DMS79 (cell line): ENCODE results near the gene ZNF577.
"Not testable (repeated sequence)": the region's sequence is repeated elsewhere in the genome, so short reads cannot be mapped to it uniquely, and the experiment has no call there.

Experiments used
- DNase-seq: peaks from one replicate; lab custom pipeline; 2025; lab: John Stamatoyannopoulos, UW

The ZNF577 gene

GRCh38 chr19:51887522-51888498 lies at the start of gene ZNF577:
Gene ZNF577 (minus strand): TSS chr19:51887951. CDS start chr19:51880382, 7,569 bp downstream.
- DNase-seq: no peak

- no peak for DNase-seq
Observed at GRCh38 chr19:51931921-51932320, 44.2 kb upstream of the ZNF577 start.

GRCh38 chr19:51927859-51928258 lies 40.1 kb upstream of the ZNF577 start:
- DNase-seq: no peak

GRCh38 chr19:51926784-51927741 lies 39.3 kb upstream of the ZNF577 start, which contains the start of gene ZNF613:
Gene ZNF613 (plus strand): TSS chr19:51927472. CDS start chr19:51936221, 8,749 bp downstream.
- DNase-seq: peak; percentile 71

- no peak for DNase-seq
Observed at GRCh38 chr19:51926426-51926783, 38.7 kb upstream of the ZNF577 start.

GRCh38 chr19:51921949-51922348 lies 34.2 kb upstream of the ZNF577 start:
- DNase-seq: no peak

GRCh38 chr19:51919606-51920005 lies 31.9 kb upstream of the ZNF577 start:
- no peak for DNase-seq

GRCh38 chr19:51916167-51916566 lies 28.4 kb upstream of the ZNF577 start:
- no peak for DNase-seq

GRCh38 chr19:51915324-51915867 lies 27.6 kb upstream of the ZNF577 start:
- no peak for DNase-seq

- not testable (repeated sequence) for DNase-seq
Observed at GRCh38 chr19:51907981-51908380, 20.2 kb upstream of the ZNF577 start.

GRCh38 chr19:51906108-51906507 lies 18.4 kb upstream of the ZNF577 start:
- DNase-seq: not testable (repeated sequence)

- not testable (repeated sequence) for DNase-seq
Observed at GRCh38 chr19:51905639-51906038, 17.9 kb upstream of the ZNF577 start.

GRCh38 chr19:51905206-51905605 lies 17.5 kb upstream of the ZNF577 start:
- no peak for DNase-seq

GRCh38 chr19:51904331-51905165 lies 16.8 kb upstream of the ZNF577 start, which contains the start of gene ZNF649:
Gene ZNF649 (minus strand): TSS chr19:51905017. CDS start chr19:51900107, 4,910 bp downstream.
- DNase-seq: peak; percentile 27

GRCh38 chr19:51903192-51903591 lies 15.4 kb upstream of the ZNF577 start:
- no peak for DNase-seq

GRCh38 chr19:51901860-51902259 lies 14.1 kb upstream of the ZNF577 start:
- DNase-seq: no peak

GRCh38 chr19:51891193-51891747 lies 3.5 kb upstream of the ZNF577 start:
- DNase-seq: no peak

GRCh38 chr19:51889934-51890333 lies 2.2 kb upstream of the ZNF577 start:
- DNase-seq: no peak

GRCh38 chr19:51884713-51885112 lies 3.0 kb downstream of the ZNF577 start:
- DNase-seq: no peak

- DNase-seq: no peak
Observed at GRCh38 chr19:51882518-51882917, 5.2 kb downstream of the ZNF577 start.

GRCh38 chr19:51873097-51873496 lies 14.7 kb downstream of the ZNF577 start:
- DNase-seq: no peak
